Suprapubic skin (tissue), 3 donors: ENCODE data around the gene SLC16A8.
A peak's percentile ranks its signal among the peaks of the same experiment; 100 is the strongest.

Source experiments
- EP300 ChIP-seq: sonication (generic); formaldehyde crosslinking; IDR thresholded peaks from one replicate; pipeline ENCODE4 v1.6.1; 2017; ENCODE audit warnings: antibody characterized with exemption
- POLR2A ChIP-seq, 2 donors: fragments of 450-650 bp; IDR thresholded peaks; one replicate each; pipeline ENCODE4 v1.6.1; 2017; ENCODE audit warnings: antibody characterized with exemption in 2 of 2, mild to moderate bottlenecking in 2 of 2, moderate library complexity in 2 of 2
- TF ChIP-seq, protein P1 (sequence below), 2 donors: fragments of 200-600 bp in 1 of 2; fragments of 450-650 bp in 1 of 2; sonication (generic) in 1 of 2; IDR thresholded peaks; one replicate each; pipeline ENCODE4 v1.5.1; 2016 to 2019; ENCODE audit warnings: antibody characterized with exemption in 2 of 2, mild to moderate bottlenecking in 1 of 2, moderate library complexity in 1 of 2

DNA sequence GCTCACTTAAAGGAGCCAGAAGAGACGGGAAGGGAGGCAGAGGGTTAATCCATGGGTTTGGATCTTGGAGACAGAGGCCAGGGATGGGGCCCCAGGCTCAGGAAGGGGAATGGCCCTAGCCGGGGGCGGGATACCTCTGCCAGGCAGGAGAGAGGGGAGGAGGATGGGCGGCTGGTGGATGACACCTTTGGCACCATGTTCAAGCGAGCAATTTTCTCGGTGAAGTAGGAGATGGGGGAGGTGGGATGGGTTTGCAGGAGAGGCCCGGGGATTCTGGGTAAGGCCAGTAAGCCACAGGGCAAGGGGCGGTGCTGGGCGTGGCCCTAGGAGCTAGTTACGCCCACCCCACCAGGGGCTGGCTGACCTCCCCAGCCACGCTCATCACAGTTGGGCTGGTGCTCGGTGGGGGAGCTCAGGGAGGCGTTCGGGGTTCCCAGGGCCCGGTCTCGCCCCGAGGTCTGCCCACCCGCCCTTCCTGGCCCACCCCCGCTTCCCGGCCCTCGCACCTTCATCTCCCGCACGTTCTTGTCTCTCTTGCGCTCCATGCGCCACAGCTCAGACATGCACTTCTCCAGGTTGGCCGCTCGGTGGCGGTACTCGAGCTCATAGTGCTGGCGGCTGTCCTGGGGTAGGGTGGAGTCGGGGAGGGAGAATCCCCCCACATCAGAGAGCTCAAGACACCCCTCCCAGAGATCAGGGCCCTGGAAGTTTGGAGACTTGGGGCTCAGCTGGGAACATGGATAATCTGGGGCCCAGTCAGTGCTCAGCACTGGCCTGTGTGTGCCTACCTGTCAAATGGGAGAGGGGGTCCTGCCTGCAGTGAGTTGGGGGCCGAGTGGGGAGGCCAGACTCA, 13.8 kb upstream of the SLC16A8 start:
- TF ChIP-seq, protein P1, sequence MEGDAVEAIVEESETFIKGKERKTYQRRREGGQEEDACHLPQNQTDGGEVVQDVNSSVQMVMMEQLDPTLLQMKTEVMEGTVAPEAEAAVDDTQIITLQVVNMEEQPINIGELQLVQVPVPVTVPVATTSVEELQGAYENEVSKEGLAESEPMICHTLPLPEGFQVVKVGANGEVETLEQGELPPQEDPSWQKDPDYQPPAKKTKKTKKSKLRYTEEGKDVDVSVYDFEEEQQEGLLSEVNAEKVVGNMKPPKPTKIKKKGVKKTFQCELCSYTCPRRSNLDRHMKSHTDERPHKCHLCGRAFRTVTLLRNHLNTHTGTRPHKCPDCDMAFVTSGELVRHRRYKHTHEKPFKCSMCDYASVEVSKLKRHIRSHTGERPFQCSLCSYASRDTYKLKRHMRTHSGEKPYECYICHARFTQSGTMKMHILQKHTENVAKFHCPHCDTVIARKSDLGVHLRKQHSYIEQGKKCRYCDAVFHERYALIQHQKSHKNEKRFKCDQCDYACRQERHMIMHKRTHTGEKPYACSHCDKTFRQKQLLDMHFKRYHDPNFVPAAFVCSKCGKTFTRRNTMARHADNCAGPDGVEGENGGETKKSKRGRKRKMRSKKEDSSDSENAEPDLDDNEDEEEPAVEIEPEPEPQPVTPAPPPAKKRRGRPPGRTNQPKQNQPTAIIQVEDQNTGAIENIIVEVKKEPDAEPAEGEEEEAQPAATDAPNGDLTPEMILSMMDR (IDR thresholded peaks at IDR 0.05), result peak in 1 of 2 donors; percentile 17
- TF ChIP-seq EP300, result no peak
- TF ChIP-seq POLR2A (IDR thresholded peaks at IDR 0.05), result no peak
